GM19438 (cell line): ENCODE data around the gene CIB1.
"Not testable (repeated sequence)": the region's sequence is repeated elsewhere in the genome, so short reads cannot be mapped to it uniquely, and the experiment has no call there.

Source experiments
- ATAC-seq: cut with Tn5 transposase; IDR thresholded peaks from one replicate; pipeline ENCODE4 v1.9.1; 2021; ENCODE audit warnings: low read depth; ENCODE audit not compliant: unreplicated experiment

CIB1 gene

DNA sequence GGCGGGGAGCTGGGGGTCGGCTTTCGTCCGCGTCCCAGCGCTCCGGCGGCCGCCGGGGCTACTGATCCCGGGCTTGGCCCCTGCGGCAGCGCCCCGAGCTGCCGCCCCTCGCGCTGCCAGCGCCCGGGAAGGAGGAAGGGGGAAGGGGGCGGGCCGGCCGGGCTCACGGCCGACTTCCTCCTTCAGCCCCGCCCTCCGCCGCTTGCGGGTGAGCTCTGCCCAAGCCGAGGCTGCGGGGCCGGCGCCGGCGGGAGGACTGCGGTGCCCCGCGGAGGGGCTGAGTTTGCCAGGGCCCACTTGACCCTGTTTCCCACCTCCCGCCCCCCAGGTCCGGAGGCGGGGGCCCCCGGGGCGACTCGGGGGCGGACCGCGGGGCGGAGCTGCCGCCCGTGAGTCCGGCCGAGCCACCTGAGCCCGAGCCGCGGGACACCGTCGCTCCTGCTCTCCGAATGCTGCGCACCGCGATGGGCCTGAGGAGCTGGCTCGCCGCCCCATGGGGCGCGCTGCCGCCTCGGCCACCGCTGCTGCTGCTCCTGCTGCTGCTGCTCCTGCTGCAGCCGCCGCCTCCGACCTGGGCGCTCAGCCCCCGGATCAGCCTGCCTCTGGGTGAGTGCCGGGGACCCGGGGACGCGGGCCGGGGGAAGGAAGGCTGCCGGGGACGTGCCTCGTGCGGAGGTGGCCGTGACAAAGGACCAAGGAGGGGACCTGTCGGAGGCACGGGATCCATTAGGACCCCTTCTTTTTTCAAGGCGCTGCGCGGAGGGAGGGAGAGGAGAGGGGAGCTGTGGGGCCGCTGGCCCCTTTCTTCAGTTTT lies 32.4 kb downstream of the CIB1 start, which contains the start of gene SEMA4B:
Gene SEMA4B (plus strand): TSS at position 201 of the 814 bp plus-strand sequence. CDS start 249 bp downstream, at position 450.
- ATAC-seq = peak; percentile 77

- peak; percentile 24 for ATAC-seq
Observed at GRCh38 chr15:90200534-90201129, 33.1 kb downstream of the CIB1 start.

GRCh38 chr15:90194655-90195054 lies 39.1 kb downstream of the CIB1 start:
- ATAC-seq = no peak

- no peak for ATAC-seq
Observed at GRCh38 chr15:90192961-90193786, 40.6 kb downstream of the CIB1 start.

- peak; percentile 54 for ATAC-seq
Observed at GRCh38 chr15:90191794-90192509, 41.8 kb downstream of the CIB1 start.

- ATAC-seq = peak; percentile 31
Observed at GRCh38 chr15:90191344-90191687, 42.4 kb downstream of the CIB1 start.

DNA sequence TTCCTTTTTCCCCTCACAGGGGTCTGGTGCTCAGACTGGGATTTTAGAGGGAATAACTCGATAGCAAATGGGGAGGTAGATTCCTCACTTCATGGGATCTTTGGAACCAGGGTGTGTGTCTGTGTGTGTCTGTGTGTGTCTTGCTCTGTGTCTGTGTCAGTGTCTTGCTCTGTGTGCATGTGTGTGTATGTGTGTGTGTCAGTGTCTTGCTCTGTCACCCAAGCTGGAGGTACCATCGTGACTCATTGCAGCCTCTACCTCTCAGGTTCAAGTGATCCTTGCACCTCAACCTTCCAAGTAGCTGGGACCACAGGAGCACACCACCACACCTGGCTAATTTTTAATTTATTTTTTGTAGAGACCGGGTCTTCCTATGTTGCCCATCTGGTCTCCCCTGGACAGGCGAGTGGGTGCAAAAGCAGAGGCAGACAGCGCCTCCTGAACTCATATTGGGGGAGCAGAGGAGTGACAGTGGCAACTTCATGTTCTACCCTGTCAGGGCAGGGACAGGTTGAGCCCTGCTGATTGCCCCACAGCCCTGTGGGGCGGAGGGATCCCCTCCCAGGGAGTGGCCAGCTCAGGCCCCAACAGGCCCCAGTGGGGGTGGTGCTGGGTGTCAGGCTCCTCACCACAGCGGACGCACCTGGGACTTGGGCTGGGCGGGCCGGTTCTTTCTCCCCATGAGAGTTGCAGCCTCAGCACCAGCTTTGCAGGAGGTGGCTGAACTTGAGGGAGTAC lies 43.0 kb downstream of the CIB1 start:
- peak; percentile 62 for ATAC-seq

- no peak for ATAC-seq
Observed at GRCh38 chr15:90189781-90190467, 43.8 kb downstream of the CIB1 start.

DNA sequence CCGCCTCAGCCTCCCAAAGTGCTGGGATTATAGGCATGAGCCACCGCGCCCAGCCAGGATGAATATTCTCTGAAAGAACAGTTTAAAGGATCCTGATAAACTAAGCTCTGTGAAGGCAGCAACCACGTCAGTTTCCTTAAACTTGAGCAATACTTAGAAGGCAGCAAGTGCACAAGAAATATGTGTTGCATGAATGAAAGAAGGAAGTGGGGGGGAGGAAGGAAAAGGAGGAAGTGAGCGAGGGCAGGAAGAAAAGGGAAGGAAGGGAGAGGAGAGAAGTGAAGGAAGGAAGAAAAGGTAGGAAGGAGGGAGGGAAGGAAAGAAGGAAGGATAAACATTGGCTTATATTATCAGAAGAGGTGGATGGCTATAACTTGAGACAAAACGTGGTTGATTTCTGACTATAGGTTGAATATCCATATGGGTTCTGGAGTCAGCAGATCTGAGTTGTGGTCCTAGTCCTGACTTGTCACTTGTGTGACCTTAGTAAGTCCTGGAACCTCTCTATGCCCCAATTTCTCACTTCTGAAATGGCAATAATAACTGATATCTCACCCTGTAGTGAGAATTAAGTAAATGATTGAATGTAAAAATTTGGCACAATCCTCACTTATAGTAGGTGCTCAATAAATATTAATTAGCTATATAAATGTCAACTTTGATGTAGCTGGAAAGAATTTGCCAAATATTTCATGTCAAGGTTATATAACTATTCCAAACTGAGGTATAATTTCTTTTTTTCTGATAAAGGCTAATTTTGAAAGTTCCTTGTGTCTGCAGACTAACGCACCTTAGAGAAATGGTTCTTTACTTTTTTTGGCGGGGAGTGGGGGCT lies 44.6 kb downstream of the CIB1 start:
- ATAC-seq = no peak

DNA sequence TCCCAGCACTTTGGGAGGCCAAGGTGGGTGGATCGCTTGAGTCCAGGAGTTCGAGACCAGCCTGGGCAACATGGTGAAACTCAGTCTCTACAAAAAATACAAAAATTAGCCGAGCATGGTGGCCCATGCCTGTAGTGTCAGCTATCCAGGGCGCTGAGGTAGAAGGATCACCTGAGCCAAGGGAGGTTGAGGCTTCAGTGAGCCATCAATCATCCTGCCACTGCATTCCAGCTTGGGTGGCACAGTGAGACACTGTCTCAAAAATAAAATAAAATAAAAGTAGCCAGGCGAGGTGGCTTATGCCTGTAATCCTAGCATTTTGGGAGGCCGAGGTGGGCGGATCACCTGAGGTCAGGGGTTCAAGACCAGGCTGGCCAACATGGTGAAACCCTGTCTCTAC lies 45.7 kb downstream of the CIB1 start:
- ATAC-seq = not testable (repeated sequence)

GRCh38 chr15:90187257-90187868 lies 46.4 kb downstream of the CIB1 start:
- ATAC-seq = no peak

DNA sequence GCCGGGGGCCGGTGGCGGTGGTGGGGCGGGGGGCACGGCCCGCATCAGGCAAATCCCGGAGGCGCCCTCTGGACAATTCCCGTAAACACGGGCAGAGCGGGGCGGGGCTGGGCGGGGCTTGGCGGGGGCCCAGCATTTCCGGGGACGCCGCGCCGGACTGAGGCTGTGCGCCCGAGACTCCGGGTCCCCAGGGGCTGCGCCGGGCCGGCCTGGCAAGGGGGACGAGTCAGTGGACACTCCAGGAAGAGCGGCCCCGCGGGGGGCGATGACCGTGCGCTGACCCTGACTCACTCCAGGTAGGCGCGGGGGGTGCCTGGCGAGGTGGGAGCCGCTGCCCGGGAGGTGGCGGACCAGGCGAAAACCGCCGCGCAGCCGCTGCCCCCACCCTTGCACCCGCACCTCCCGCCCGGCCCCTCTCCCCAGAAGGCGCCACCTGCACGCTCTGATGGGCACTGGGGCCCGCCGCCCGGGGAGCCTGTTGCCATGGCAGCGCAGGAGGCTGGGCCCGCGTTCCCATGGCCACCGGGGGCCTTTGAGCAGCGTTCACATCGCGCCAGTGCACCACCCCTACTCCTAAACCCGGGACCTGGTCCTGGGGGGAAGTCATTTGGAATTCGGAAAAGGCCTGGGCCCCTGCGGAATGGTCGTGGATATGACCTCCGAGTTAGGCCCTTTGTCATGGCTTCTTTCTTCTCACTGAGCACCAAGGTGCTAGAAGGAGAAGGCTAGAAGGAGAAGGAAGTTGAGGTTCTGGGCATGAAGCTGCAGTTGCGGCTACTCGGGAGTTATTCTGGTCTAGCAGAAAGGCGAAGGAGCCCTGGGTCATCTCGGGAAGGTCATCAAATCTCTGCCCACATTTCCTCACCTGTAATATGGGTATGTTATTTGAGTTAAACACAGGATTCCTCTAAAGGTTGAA lies 48.7 kb downstream of the CIB1 start:
- ATAC-seq = peak; percentile 74

DNA sequence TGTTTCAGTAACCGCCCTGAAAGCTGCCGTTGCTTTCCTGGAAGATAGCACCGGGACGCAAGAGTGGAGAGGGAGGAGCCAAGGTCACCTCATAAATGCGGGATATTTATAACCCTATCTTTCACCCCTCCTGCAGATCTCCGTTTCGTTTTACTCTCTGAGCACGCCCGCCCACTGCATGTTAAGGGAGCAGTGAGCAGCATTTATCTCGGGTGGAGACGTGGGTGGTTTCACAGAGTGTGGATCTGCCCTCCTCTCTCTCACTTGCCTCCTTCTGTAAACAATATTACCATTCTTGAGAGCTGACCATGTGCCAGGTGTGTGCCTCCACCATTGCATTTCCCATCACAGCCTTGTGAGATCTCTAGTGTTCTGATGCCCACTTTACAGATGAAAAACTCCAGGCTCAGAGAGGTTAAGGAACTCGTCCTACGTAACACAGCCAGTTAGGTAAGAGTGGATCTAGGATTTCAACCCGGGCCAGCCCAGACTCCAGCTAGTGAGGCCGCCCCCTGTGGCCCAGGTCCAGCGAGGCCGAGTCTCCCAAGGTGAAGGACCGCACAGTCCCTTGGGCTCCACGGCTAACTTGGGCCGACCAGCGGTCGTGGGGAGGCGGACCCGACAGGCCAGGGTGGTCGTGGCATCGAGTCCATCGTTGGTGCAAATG lies 49.5 kb downstream of the CIB1 start:
- peak; percentile 46 for ATAC-seq

GRCh38 chr15:90181776-90182175 lies 52.0 kb downstream of the CIB1 start:
- no peak for ATAC-seq
